ENCODE measurements around the gene PCDHA1. TPM values are rescaled to one million over a fixed set of nuclear protein-coding genes. Genes with fewer than 3 reads are reported as not detected.

The PCDHA1 gene
- total RNA-seq, 3 donors from 2014 or later (not counting 1 experiment from before 2014, with no cell fraction given), result not detected

DNA sequence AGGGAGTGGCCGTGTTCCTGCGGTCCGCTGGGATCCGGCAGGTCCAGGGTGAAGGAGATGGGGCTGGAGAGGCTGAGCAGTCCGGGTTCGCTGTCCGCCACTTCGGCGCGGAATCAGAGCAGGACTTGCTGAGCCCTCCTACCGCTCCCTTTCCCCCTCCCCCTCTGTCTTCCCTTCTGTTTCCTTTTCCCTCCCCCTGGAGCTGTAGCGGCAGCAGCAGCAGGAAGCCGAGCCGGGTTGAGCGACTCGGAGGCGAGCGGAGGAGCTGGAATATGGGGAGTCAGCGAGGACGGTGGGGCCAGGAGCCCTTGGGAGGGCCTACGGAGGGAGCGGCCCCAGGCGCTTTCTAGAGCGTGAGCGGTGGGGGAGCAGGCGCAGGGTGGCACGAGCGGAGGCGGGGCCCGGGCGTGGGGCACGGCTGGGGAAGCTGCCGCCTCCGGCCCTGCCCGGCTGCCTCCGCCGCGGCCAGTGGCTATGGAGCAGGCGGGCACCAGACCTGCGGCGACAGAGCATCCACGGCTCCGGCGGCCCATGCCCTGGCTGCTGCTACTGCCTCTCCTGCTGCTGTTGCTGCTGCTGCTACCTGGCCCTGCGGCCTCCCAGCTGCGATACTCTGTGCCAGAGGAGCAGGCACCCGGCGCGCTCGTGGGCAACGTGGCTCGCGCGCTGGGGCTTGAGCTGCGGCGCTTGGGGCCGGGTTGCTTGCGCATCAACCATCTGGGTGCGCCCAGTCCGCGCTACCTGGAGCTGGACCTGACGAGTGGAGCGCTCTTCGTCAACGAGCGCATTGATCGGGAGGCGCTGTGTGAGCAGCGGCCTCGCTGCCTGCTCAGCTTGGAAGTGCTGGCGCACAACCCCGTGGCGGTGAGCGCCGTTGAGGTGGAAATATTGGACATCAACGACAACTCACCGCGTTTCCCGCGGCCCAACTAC, 180.6 kb downstream of the PCDHA1 start, which contains the start of gene PCDHAC2:
PCDHAC2 (plus strand) TSS at position 184 of the 933 bp plus-strand sequence; CDS start at position 475, 291 bp downstream.
- no peaks in the 10 kb centered on the region for H3K4me1 ChIP-seq (ENCODE audit: control insufficient read depth, insufficient read depth, low read length)
- intact Hi-C loops (cut with micrococcal nuclease), result no loop called here
- H3K36me3 ChIP-seq (ENCODE audit: control insufficient read depth, insufficient read depth, low read length), result no peaks in the 10 kb centered on the region
- Mint-ChIP-seq H3K27me3 (ENCODE audit: low read depth in 2 of 2) (peaks cover 12 to 21% of the 10 kb centered on the region in 2 donors), H3K27ac (no peak within 1 kb of the TSS), H3K36me3 (no peaks in the 10 kb centered on the region), H3K4me3 (no peak within 1 kb of the TSS), H3K4me1 (no peaks in the 10 kb centered on the region), H3K9me3 (peaks cover 0 to 4% of the 10 kb centered on the region in 2 donors)
- ATAC-seq (no peak), DNase-seq (no peak)
- no peak within 1 kb of the TSS for H3K4me3 ChIP-seq (ENCODE audit: low read length)
- peaks cover 4% of the 10 kb centered on the region for H3K27me3 ChIP-seq (ENCODE audit: control insufficient read depth, insufficient read depth, low read length)
- H3K27ac ChIP-seq (ENCODE audit: low read length), result no peak within 1 kb of the TSS
- H3K9me3 ChIP-seq (ENCODE audit: control insufficient read depth, insufficient read depth, low read length), result no peaks in the 10 kb centered on the region
- TF ChIP-seq, protein P1, sequence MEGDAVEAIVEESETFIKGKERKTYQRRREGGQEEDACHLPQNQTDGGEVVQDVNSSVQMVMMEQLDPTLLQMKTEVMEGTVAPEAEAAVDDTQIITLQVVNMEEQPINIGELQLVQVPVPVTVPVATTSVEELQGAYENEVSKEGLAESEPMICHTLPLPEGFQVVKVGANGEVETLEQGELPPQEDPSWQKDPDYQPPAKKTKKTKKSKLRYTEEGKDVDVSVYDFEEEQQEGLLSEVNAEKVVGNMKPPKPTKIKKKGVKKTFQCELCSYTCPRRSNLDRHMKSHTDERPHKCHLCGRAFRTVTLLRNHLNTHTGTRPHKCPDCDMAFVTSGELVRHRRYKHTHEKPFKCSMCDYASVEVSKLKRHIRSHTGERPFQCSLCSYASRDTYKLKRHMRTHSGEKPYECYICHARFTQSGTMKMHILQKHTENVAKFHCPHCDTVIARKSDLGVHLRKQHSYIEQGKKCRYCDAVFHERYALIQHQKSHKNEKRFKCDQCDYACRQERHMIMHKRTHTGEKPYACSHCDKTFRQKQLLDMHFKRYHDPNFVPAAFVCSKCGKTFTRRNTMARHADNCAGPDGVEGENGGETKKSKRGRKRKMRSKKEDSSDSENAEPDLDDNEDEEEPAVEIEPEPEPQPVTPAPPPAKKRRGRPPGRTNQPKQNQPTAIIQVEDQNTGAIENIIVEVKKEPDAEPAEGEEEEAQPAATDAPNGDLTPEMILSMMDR (IDR thresholded peaks at IDR 0.05), result no peak
- WGBS (ENCODE audit: insufficient coverage), result 7% methylated on average over 80 of the region's 80 CpGs

DNA sequence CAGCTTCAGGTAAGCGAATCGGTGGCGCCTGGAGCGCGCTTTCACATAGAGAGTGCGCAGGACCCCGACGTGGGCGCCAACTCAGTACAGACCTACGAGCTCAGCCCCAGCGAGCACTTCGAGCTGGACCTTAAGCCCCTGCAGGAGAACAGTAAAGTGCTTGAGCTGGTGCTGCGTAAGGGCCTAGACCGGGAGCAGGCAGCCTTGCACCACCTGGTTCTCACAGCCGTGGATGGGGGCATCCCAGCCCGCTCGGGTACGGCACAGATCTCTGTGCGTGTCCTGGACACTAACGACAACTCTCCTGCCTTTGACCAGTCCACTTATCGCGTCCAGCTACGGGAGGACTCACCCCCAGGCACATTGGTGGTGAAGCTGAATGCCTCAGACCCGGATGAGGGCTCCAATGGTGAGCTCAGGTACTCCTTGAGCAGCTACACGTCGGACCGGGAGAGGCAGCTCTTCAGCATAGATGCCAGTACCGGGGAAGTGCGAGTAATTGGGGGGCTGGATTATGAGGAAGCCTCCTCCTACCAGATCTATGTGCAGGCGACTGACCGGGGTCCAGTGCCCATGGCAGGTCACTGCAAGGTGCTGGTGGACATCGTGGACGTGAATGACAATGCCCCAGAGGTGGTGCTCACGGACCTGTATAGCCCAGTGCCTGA, 181.4 kb downstream of the PCDHA1 start:
- WGBS (ENCODE audit: insufficient coverage), result 28% methylated on average over 34 of the region's 34 CpGs
- H3K27me3 Mint-ChIP-seq (ENCODE audit: low read depth in 2 of 2), result peaks cover 12 to 21% of the 10 kb centered on the region in 2 donors
- intact Hi-C loops (cut with micrococcal nuclease), result no loop called here

DNA sequence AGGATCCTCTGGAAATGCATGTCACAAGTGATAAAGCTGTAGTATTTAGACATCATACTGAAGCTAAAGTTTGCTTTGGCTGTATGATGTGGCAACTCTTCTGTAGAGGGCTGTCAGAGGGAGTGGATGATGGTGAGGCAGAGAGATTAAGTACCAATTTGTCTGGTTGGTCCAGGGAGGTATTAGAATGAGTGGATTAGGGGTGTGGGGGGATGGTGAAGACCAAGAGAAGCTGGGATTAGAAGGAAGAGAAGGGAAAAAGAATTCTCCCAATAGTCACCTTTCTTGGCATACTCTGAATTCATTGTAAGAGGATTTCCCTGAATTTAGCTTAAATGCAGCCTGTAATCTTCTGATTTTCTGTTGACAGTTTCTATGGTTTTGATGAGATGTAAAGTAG, 183.9 kb downstream of the PCDHA1 start:
- H3K27me3 Mint-ChIP-seq (ENCODE audit: low read depth in 2 of 2), result peaks cover 7 to 14% of the 10 kb centered on the region in 2 donors
- H3K4me1 Mint-ChIP-seq, result no peaks in the 10 kb centered on the region
- no peaks in the 10 kb centered on the region for H3K36me3 Mint-ChIP-seq
- no peak overlapping the region for H3K27ac Mint-ChIP-seq
- ATAC-seq, result no peak
- Histone ChIP-seq H3K36me3 (ENCODE audit: control insufficient read depth, insufficient read depth, low read length) (no peaks in the 10 kb centered on the region), H3K9me3 (ENCODE audit: control insufficient read depth, insufficient read depth, low read length) (no peaks in the 10 kb centered on the region), H3K27me3 (ENCODE audit: control insufficient read depth, insufficient read depth, low read length) (peaks cover 4% of the 10 kb centered on the region), H3K4me1 (ENCODE audit: control insufficient read depth, insufficient read depth, low read length) (no peaks in the 10 kb centered on the region), H3K4me3 (ENCODE audit: low read length) (no peak overlapping the region), H3K27ac (ENCODE audit: low read length) (no peak overlapping the region)
- TF ChIP-seq, protein P1 (IDR thresholded peaks at IDR 0.05), result no peak
- no peaks in the 10 kb centered on the region for H3K9me3 Mint-ChIP-seq
- no peak overlapping the region for H3K4me3 Mint-ChIP-seq
- intact Hi-C loops (cut with micrococcal nuclease), result no loop called here
- DNase-seq, result no peak

More for the DNA sequence above, 181.4 kb downstream of the PCDHA1 start:
- Histone ChIP-seq H3K9me3 (ENCODE audit: control insufficient read depth, insufficient read depth, low read length) (no peaks in the 10 kb centered on the region), H3K4me1 (ENCODE audit: control insufficient read depth, insufficient read depth, low read length) (no peaks in the 10 kb centered on the region), H3K4me3 (ENCODE audit: low read length) (no peak overlapping the region), H3K36me3 (ENCODE audit: control insufficient read depth, insufficient read depth, low read length) (no peaks in the 10 kb centered on the region), H3K27ac (ENCODE audit: low read length) (no peak overlapping the region), H3K27me3 (ENCODE audit: control insufficient read depth, insufficient read depth, low read length) (peaks cover 4% of the 10 kb centered on the region)
- Mint-ChIP-seq H3K9me3 (peaks cover 0 to 4% of the 10 kb centered on the region in 2 donors), H3K4me3 (no peak overlapping the region), H3K27ac (no peak overlapping the region), H3K4me1 (no peaks in the 10 kb centered on the region), H3K36me3 (no peaks in the 10 kb centered on the region)
- no peak for ATAC-seq
- TF ChIP-seq, protein P1 (IDR thresholded peaks at IDR 0.05), result no peak
- no peak for DNase-seq
